Fibroblast of skin of left biceps (primary cell): ENCODE measurements around the gene SLX4IP.
"Not testable (repeated sequence)": the region's sequence is repeated elsewhere in the genome, so short reads cannot be mapped to it uniquely, and the experiment has no call there.

Source experiments
- DNase-seq, 2 experiments: peaks; one replicate each; pipeline ENCODE4 v3.0.0-alpha.2; 2013; ENCODE audit warnings: low read depth in 2 of 2

SLX4IP gene

GRCh38 chr20:10603971-10604864, 169.1 kb downstream of the SLX4IP start:
- DNase-seq, result peak; percentile 64 to 71

DNA sequence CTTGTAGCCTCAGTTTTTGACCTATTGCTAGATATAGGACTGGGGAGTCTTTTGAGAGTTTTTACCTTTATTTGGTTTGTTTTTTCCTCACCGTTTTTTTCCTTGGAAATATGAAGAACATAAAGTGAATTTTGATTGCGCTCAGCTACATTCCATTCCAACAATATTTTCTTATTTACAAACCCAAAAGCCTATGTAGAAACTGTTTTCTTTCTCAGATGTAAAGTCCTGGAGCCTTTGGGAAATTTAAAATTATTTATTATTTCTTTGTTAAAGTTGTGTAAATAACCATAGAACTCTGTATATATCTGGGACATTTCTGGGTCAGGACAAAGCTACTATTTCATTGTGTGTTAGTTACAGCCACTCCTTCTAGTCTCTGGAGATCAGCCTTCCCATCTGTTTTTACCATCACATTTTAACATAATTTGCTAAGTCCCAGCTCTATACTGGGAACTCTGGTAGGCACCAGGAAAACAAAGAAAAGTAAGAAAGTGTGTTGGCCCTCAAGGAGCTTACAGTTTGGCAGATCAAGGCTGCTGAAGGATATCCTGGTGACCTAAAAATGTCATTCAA, 169.8 kb downstream of the SLX4IP start:
- no peak for DNase-seq

DNA sequence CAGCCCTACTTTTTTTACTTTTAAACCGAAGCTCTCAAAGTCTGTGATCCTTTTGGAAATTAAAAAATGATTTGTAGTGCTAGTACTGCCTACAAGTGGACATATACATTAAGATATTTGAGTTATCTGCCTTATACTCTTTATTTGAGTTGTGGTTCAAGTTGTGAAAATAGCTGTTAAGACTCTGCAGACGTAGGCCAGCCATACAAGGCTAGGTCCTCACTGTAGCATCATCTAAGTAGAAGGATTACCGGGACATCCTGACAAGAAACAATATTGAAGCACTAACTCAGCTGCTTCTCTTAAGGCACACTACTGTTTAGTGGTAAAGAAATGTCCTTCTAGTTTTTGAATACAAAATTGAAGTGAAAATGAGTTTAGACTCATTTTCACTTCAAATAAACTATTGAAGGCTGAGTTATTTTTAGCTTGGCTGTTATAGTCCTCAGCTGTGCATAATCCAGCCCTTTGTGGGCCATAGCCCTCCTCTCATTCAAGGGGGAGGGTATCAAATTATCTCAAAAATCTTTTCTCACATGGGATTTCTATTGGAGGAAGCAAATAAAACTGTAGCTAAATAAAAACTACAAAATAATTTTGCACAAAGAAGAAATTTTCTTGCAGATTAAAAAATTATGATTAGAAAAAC, 170.6 kb downstream of the SLX4IP start:
- no peak for DNase-seq

GRCh38 chr20:10609276-10609675, 174.2 kb downstream of the SLX4IP start:
- DNase-seq, result peak; percentile 76 to 82

DNA sequence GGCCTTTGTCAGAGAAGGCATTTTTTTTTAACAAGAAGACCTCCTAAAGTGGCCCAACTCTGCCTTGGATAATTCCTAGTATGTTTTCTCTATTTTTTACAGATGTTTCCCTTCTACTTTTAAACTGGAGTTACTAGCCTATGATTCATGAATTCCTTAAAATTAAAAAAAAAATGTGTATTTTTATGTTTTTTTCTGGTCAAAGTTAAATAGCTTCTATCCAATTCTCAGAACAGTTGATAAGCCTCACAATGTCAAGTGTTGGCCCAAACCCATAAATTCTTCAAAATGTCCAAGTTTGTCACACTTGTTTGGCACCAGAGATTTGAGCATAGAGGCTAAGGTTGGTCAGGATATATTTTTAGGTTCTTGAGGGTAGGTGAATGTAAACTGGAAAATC, 174.7 kb downstream of the SLX4IP start:
- no peak for DNase-seq

DNA sequence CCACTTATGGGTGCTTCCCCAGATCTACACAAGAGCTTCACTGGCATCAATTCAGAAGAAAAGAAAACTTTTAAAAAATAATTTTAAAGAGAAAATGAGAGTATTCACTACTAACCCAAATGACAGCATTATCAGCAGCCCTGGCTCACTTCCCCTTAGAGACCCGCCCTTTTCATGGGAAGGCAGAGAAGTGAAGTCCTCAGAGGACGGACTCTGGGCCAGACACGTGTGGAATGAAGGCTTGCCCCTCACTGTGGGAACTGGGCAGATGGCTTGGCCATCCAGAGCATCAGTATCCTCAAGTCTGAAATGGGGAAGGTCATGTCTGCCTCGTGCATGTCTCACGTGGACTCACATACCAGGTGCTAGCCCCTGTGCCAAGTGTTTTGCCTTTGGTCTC, 175.1 kb downstream of the SLX4IP start:
- no peak for DNase-seq

- DNase-seq, result no peak
Observed at GRCh38 chr20:10611357-10611756, 176.3 kb downstream of the SLX4IP start.

DNA sequence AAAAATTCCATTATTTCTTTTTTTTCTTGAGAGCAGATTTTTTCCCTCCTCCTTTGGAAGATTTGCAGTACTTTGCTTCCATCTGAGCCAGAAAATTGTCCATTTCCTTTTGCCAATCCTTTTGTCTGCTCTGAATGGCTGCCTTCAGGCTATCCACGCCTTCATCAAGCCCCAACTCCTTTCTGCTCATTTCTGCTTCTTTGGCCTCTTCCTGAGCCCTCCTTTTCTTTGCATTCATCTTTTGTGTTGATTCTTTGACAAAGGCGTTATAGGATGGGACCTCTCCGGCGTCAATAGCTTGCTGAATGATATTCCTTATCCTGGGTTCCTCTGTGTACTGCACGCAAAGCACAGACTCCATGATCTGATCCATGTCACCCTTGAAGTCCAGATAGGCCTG, 178.3 kb downstream of the SLX4IP start:
- DNase-seq, result not testable (repeated sequence)

GRCh38 chr20:10613911-10614310, 178.8 kb downstream of the SLX4IP start:
- DNase-seq, result no peak

DNA sequence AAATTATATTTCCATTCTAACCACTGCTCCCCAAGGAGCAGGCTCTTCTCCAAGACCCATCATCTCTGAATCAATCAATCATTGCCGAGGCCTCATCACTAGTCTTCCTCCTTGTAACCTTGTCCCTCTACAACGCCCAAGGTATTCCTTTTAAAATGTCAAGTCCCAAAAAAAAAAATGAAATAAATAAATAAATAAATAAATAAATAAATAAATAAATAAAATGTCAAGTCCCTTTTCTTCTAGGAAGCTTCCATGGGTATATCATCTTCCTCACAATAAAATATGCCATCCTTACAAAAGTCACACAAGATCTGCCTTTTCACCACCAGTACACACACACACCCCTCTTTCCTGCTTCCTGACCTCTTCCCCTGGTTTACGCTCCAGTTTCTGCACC, 181.1 kb downstream of the SLX4IP start:
- DNase-seq, result no peak

- DNase-seq, result not testable (repeated sequence)
Observed at GRCh38 chr20:10617549-10618133, 182.5 kb downstream of the SLX4IP start.

DNA sequence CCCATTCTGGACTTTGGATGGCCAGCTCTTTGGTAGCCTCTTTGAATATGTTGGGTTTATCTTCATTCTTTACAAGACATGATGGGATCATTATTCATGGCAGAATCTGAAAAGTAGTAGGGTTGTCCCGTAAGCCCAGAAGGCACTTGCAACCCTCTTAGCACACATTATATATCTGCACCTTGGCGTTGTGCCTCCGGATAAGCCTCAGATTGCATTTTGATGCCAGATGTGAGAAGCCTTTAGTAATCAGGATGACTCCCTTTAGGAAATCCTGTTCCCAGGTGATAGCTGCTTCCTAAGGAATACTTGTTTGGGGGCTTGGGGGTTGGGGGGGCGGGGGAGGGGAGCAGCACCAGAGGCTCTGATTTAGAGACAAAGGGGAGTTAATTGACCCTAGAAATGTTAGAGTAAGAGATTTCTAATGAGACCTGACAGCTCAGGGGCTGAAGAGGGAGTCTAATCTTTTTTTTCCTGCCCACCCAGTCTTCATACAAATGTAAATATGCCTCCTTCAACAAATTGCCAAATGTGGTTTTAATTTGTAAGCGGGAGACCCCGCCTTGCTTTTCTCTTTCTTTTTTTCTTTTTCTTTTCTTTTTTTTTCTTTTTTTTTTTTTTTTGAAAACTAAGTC, 183.6 kb downstream of the SLX4IP start:
- no peak for DNase-seq

DNA sequence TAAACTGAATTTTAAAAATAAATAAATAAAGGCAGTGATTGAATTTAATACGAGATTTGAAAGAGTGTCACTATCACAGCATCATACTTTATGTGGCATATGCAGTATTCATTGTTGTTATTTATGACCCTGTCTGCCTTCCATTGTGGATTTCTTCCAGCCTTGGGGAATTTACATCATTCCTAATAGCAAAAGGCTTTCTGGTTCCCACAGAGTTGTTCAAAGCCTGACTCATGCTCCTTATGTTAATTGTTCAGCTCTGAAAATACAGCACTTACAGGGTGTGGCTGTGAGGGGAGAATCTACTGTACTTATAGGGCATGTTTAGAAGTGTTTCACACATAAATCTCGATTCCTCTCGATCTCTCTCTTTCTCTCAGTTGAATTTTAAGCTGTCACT, 184.3 kb downstream of the SLX4IP start:
- DNase-seq, result peak; percentile 86

DNA sequence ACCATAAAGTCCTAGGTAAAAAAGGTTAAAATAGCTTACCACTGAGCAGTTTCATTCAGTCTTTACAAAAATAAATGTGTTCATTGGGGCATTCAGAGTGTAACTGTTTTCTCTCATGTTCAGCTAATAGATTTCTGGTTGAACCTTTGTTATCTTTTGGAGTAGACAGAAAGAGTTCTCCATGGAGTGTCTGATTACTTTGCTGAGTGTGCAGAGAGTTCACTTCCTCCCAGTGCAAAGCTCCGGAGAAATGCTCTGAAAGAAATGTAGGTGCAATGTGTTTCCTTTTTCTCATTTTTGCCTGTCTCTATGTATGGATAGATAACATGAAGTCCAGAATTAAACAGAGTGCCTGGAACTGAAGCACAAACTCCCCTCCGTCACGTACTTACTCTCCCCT, 186.0 kb downstream of the SLX4IP start:
- DNase-seq, result no peak

DNA sequence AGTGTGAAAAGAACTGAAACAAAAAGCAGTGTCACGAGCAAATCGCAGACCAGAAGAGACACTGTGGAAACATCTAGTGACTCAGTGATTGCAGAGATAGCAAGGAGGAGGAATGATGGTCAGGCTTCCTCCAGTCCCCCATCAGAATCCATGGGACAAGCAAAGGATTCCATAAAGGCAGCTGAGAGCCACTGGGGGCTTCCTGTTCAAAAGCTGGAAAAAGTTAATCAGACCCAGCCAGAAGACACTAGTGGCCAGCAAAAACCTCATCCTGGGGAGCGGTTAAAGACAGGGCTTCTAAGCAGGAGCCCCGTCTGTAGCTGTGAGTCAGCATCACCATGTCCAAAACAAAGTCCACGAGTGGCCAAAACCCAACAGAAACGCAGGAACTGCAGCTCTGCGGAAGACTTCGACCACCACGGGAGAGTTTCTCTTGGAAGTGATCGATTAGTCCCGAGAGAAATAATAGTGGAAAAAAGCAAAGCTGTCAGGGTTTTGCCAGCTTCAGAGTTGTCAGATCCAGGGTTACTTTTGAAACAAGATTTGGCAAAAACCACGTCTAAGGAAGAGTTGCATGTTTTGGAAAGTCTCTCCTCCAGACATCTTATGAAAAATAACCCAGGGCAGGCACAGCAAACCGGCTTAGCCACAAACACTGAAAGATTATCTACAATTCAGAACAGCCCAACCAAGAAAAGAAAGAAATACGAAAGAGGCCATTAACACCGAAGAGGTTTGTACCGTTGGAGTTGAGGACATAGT, 187.7 kb downstream of the SLX4IP start:
- DNase-seq, result no peak

DNA sequence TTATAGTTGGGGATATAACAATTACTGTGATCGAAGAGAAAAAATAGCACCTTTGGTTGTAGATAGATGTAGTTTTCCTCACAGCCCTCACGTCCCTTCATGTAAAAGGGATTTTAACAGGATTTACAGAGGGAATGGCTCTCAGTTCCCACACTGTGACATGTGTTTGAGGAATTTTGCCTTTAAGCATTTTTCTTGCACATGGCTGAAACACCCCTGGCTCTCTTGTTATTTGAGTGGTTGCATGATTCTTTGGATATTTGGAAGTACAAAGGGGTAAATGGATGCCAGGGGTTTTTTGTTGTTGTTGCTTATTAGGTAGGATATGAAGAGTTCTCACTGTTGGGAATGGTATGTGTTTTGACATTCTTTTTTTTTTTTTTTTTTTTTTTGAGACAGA, 190.5 kb downstream of the SLX4IP start:
- no peak for DNase-seq

DNA sequence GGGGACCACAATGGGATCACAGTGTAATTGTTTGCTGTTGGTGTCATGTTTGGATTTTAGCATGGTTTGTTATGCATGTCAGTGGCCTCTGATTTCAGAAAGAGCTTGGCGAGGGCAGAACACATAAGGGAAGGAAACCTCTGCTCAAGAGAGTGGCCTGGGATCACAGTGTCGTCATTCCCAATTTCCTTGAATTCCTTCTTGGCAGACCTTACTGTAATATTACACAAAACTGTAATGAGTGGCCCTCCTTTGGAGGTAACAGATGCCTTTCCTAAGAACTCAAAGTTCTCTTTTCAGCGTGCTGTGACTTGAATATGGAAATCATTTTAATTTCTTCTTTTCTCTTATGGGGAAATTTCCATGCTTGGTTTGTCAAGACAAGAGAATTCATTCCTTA, 191.8 kb downstream of the SLX4IP start:
- DNase-seq, result no peak

- no peak for DNase-seq
Observed at GRCh38 chr20:10629946-10630650, 195.0 kb downstream of the SLX4IP start.

GRCh38 chr20:10631126-10631525, 196.0 kb downstream of the SLX4IP start:
- DNase-seq, result no peak

- no peak for DNase-seq
Observed at GRCh38 chr20:10632721-10633509, 197.8 kb downstream of the SLX4IP start.
